ENCODE measurements around the gene IL24.

Gene IL24

DNA sequence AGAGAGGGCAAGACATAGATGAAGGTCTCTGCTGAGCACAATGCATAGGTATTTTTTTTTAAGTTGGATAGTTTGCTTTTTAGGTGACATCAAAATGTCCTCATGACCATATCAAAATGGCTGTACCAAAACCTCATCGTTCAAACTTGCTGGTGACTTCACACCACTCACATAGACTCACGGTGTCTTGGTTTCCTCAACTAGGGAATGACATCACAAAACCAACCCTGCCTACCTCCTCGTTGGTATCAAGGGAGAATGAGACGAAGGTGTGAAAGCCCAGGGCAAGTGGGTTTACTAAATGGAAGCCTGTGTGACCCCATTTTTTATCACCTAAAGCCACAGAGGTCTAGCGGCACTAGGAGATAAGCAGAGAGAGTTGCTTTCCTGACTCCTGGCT is 47.5 kb downstream of the IL24 start:
- DNase-seq (ENCODE audit: low spot score) = no peak
- in situ Hi-C loops (cut with MboI; ENCODE audit: low pct_unique_long_range_greater_than_20kb, low sequenced_read_pairs, unreplicated experiment) = no loop called here
- TF ChIP-seq, protein P1, sequence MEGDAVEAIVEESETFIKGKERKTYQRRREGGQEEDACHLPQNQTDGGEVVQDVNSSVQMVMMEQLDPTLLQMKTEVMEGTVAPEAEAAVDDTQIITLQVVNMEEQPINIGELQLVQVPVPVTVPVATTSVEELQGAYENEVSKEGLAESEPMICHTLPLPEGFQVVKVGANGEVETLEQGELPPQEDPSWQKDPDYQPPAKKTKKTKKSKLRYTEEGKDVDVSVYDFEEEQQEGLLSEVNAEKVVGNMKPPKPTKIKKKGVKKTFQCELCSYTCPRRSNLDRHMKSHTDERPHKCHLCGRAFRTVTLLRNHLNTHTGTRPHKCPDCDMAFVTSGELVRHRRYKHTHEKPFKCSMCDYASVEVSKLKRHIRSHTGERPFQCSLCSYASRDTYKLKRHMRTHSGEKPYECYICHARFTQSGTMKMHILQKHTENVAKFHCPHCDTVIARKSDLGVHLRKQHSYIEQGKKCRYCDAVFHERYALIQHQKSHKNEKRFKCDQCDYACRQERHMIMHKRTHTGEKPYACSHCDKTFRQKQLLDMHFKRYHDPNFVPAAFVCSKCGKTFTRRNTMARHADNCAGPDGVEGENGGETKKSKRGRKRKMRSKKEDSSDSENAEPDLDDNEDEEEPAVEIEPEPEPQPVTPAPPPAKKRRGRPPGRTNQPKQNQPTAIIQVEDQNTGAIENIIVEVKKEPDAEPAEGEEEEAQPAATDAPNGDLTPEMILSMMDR (IDR thresholded peaks at IDR 0.05; ENCODE audit: extremely low read depth, insufficient read depth, missing control alignments) = no peak

DNA sequence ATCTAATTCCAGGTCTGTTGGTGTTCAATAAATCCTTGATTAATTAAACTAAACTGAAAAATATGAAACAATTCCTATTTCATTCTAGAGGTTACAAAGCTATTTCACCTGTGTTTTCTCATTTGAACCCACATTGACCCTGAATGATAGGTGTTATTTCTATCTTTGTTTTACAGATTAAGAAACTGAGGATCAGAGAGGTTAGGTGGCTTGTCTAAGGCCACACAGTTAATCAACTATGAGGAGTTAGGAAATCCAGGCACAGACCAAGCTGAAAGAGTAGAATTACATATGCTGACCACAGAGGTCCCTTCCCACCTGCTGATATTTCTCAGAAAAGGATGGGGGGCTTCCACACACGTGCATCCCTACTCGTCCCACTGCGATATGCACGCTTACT is 48.5 kb downstream of the IL24 start:
- TF ChIP-seq, protein P1 (IDR thresholded peaks at IDR 0.05; ENCODE audit: extremely low read depth, insufficient read depth, missing control alignments) = no peak
- DNase-seq (ENCODE audit: low spot score) = no peak
- in situ Hi-C loops (cut with MboI; ENCODE audit: low pct_unique_long_range_greater_than_20kb, low sequenced_read_pairs, unreplicated experiment) = no loop called here

DNA sequence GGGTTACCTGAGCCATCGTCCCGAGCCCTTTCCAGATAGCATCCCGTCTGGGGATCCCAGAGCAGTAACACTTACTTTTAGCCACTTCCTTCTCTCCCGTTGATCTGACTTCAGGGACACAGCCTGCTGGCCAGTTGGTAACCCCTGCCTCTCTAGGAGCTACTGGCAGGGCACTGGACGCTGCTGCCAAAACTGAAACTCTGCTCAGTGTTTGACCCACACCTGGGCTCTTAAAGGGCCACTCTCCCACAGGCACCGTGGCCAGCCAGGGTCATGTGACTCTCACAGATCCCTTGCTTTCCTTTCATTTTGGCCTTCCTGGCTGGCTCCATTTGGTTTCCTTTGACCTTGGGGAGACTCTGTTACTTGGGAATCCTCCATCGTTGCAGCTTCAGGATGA is 49.0 kb downstream of the IL24 start, which contains the start of gene PIGR:
Gene PIGR (minus strand): TSS at position 206 of the 400 bp plus-strand sequence. CDS start 5,935 bp downstream, outside the sequence.
- in situ Hi-C loops (cut with MboI; ENCODE audit: low pct_unique_long_range_greater_than_20kb, low sequenced_read_pairs, unreplicated experiment) = no loop called here
- no peak for DNase-seq (ENCODE audit: low spot score)
- TF ChIP-seq, protein P1 (IDR thresholded peaks at IDR 0.05; ENCODE audit: extremely low read depth, insufficient read depth, missing control alignments) = no peak

DNA sequence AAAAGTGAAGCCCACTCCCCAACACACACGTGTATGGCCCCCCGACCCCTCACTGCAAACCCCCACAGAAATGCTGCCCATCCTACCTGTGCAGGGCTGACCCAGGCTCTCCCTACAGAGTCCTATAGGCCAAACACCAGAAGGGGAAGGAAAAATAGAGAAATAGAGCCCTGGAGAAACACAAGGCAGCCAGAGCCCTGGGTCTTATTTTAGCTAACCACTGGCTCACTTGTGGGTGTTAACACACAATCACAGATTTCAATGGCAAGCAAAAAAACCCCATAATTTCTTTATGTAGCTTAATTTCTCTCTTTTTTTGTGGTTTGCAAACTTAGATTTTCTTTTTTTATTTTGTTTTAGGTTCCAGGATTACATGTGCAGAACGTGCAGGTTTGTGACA is 50.0 kb downstream of the IL24 start:
- no peak for DNase-seq (ENCODE audit: low spot score)
- TF ChIP-seq, protein P1 (IDR thresholded peaks at IDR 0.05; ENCODE audit: extremely low read depth, insufficient read depth, missing control alignments) = no peak
- in situ Hi-C loops (cut with MboI; ENCODE audit: low pct_unique_long_range_greater_than_20kb, low sequenced_read_pairs, unreplicated experiment) = no loop called here

DNA sequence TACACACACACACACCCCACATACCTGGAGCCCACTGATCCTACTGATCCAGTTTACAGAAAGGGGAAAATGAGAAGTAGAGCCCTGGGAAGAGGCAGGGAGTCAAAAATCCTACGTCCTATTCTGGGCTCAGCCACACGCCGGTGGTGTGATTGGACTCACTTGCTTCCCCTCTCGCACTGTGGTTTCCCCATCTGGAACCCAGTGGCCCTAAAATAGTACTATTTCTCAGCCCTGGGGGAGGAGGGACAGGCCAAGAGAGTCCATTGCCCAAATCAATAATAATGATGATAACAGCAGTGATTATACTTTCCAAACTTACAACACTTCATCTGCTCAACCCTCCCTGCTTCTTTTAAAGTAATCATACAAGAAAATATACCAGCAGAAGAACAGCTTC is 52.0 kb downstream of the IL24 start:
- in situ Hi-C loops (cut with MboI; ENCODE audit: low pct_unique_long_range_greater_than_20kb, low sequenced_read_pairs, unreplicated experiment) = no loop called here
- TF ChIP-seq, protein P1 (IDR thresholded peaks at IDR 0.05; ENCODE audit: extremely low read depth, insufficient read depth, missing control alignments) = no peak
- DNase-seq (ENCODE audit: low spot score) = no peak

DNA sequence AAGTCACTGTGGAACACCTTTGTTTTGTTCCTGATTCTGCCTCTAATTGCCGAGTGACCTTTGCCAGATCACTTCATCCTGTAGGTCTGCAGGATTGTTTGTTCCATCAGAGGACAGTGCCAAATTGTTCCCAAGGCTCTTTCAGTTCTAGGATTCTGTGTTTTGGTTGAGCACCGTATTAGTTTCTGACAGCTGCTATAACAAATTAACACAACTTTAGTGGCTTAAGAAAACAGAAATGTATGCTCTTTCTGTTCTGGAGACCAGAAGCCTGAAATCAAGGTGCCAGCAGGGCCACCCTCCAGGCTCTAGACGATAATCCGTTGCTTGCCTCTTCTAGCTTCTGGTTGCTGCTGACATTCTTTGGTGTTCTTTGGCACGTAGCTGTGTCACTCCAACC is 52.4 kb downstream of the IL24 start:
- DNase-seq (ENCODE audit: low spot score) = no peak
- in situ Hi-C loops (cut with MboI; ENCODE audit: low pct_unique_long_range_greater_than_20kb, low sequenced_read_pairs, unreplicated experiment) = no loop called here

More for the DNA sequence above, 52.4 kb downstream of the IL24 start:
- TF ChIP-seq, protein P1 (IDR thresholded peaks at IDR 0.05; ENCODE audit: extremely low read depth, insufficient read depth, missing control alignments) = no peak
